Raji (cell line): ENCODE results near the gene ABI3.
A peak's percentile ranks its signal among the peaks of the same experiment; 100 is the strongest.

Source experiments
- POLR2A ChIP-seq: IDR thresholded peaks from 2 replicates; pipeline ENCODE4 v1.6.1; 2011; ENCODE audit warnings: low read depth, low read length, control low read depth; ENCODE audit not compliant: insufficient read depth

Gene ABI3

GRCh38 chr17:49230636-49231562 is 20.4 kb downstream of the ABI3 start, which contains the start of gene PHOSPHO1:
Gene PHOSPHO1 (minus strand): TSS chr17:49230787. CDS start chr17:49226691, 4,096 bp downstream.
- peak; percentile 62 for TF ChIP-seq POLR2A

- TF ChIP-seq POLR2A: peak; percentile 25; the same call in 1 of the 2 replicates
Observed at GRCh38 chr17:49231563-49231894, 21.0 kb downstream of the ABI3 start.

GRCh38 chr17:49234509-49235080 is 24.1 kb downstream of the ABI3 start:
- TF ChIP-seq POLR2A: no peak

- no peak for TF ChIP-seq POLR2A
Observed at GRCh38 chr17:49235896-49236295, 25.4 kb downstream of the ABI3 start.

- no peak for TF ChIP-seq POLR2A
Observed at GRCh38 chr17:49239963-49240362, 29.5 kb downstream of the ABI3 start.

GRCh38 chr17:49240619-49241018 is 30.1 kb downstream of the ABI3 start:
- no peak for TF ChIP-seq POLR2A

GRCh38 chr17:49241040-49241439 is 30.5 kb downstream of the ABI3 start:
- no peak for TF ChIP-seq POLR2A

GRCh38 chr17:49241692-49242397 is 31.3 kb downstream of the ABI3 start:
- TF ChIP-seq POLR2A: no peak

GRCh38 chr17:49242813-49243212 is 32.3 kb downstream of the ABI3 start:
- no peak for TF ChIP-seq POLR2A

GRCh38 chr17:49244839-49245238 is 34.3 kb downstream of the ABI3 start:
- no peak for TF ChIP-seq POLR2A

- TF ChIP-seq POLR2A: no peak
Observed at GRCh38 chr17:49247944-49248343, 37.4 kb downstream of the ABI3 start.

- TF ChIP-seq POLR2A: no peak
Observed at GRCh38 chr17:49249292-49249794, 38.8 kb downstream of the ABI3 start.

GRCh38 chr17:49249890-49250522 is 39.5 kb downstream of the ABI3 start:
- no peak for TF ChIP-seq POLR2A

GRCh38 chr17:49252148-49252695 is 41.7 kb downstream of the ABI3 start:
- TF ChIP-seq POLR2A: no peak

GRCh38 chr17:49254066-49254465 is 43.6 kb downstream of the ABI3 start:
- TF ChIP-seq POLR2A: no peak
